ENCODE results near the gene ERG. TPM values are rescaled to one million over a fixed set of nuclear protein-coding genes. Genes with fewer than 3 reads are reported as not detected.

The ERG gene
- total RNA-seq, 1 experiment from 2014 or later: not detected

Other genes with a start within 250 kb of the ERG start
- gene KCNJ15, start 241.5 kb downstream of the ERG start, total RNA-seq (2014; rRNA removed): 0.26 TPM in 1 of 2 replicates, not detected in the other